Measurements from ENCODE around the gene RPP21. TPM values are rescaled to one million over a fixed set of nuclear protein-coding genes. Genes with fewer than 3 reads are reported as not detected.

Gene RPP21
- total RNA-seq, 1 experiment from 2014 or later: 64.0 TPM

GRCh38 chr6:30295837-30296236 is 49.1 kb upstream of the RPP21 start:
- H2AFZ ChIP-seq (ENCODE audit: low read length): no peak overlapping the region
- no peaks in the 10 kb centered on the region for H3K4me1 Mint-ChIP-seq

More at GRCh38 chr6:30295837-30296236, 49.1 kb upstream of the RPP21 start:
- DNase-seq: no peak
- no peak overlapping the region for H3K4ac ChIP-seq (ENCODE audit: low read depth, low read length)
- peaks cover 10% of the 10 kb centered on the region for H3K9me3 ChIP-seq (ENCODE audit: control insufficient read depth, low read depth, low read length)
- H2BK20ac ChIP-seq (ENCODE audit: low read depth, low read length, poor library complexity, severe bottlenecking): no peak overlapping the region
- no peak overlapping the region for H4K5ac ChIP-seq (ENCODE audit: insufficient read length, low read depth, low read length)
- no peak overlapping the region for H3T11ph ChIP-seq (ENCODE audit: low read length)
- H3K18ac ChIP-seq (ENCODE audit: insufficient read length, low read depth, low read length): no peak overlapping the region
- H2BK5ac ChIP-seq (ENCODE audit: insufficient read length, low read length): no peak overlapping the region
- peaks cover 85 to 97% (median 92%) of the 10 kb centered on the region in 3 experiments for H3K36me3 Mint-ChIP-seq (ENCODE audit: insufficient read depth in 1 of 3, low read depth in 3 of 3)
- peaks cover 2% of the 10 kb centered on the region; the same call in 1 of the 2 replicates for H3K27me3 Mint-ChIP-seq (ENCODE audit: low read depth)
- H3K79me2 ChIP-seq (ENCODE audit: insufficient read depth, low read length): no peaks in the 10 kb centered on the region
- no peaks in the 10 kb centered on the region for H3K4me1 ChIP-seq (ENCODE audit: insufficient read depth, low read length)
- no peak overlapping the region for H3K14ac ChIP-seq (ENCODE audit: insufficient read depth, low read length)
- H4K20me1 ChIP-seq (ENCODE audit: control insufficient read depth, insufficient read depth, insufficient read length): no peaks in the 10 kb centered on the region
- H2BK12ac ChIP-seq (ENCODE audit: insufficient read length, low read depth, low read length): no peak overlapping the region
- TF ChIP-seq CTCF (conservative IDR thresholded peaks at IDR 0.05): no peak
- H3K9ac ChIP-seq (ENCODE audit: extremely low read depth, insufficient read length, low read length): no peak overlapping the region
- no peak overlapping the region for H2AK5ac ChIP-seq (ENCODE audit: insufficient read length, low read length)
- H3K79me1 ChIP-seq (ENCODE audit: insufficient read depth, low read depth, low read length, poor library complexity, severe bottlenecking): no peaks in the 10 kb centered on the region
- no peak overlapping the region for H3K4me2 ChIP-seq (ENCODE audit: insufficient read depth, insufficient read length, low read length)
- WGBS (ENCODE audit: extremely low coverage, insufficient read length, low lambda C conversion rate): no CpG with 5 or more reads among the region's 2 CpGs
- no peak overlapping the region for H4K91ac ChIP-seq (ENCODE audit: insufficient read length, low read depth, low read length)
- H2BK15ac ChIP-seq (ENCODE audit: low read depth, low read length): no peak overlapping the region
- no peak overlapping the region for H3K4me3 Mint-ChIP-seq
- H3K27me3 ChIP-seq (ENCODE audit: insufficient read depth, low read length): no peaks in the 10 kb centered on the region
- H3K27ac ChIP-seq (ENCODE audit: insufficient read length, low read depth, low read length): no peak overlapping the region
- peaks cover 50 to 64% of the 10 kb centered on the region in 2 experiments for H3K9me3 Mint-ChIP-seq
- H4K8ac ChIP-seq (replicated peaks; ENCODE audit: insufficient read length, low read depth, low read length): no peak overlapping the region
- H2BK120ac ChIP-seq (ENCODE audit: low read depth, low read length, poor library complexity, severe bottlenecking): no peak overlapping the region
- no peaks in the 10 kb centered on the region for H3K23me2 ChIP-seq (ENCODE audit: insufficient read length, low read depth, low read length, poor library complexity, severe bottlenecking)
- no peak overlapping the region for H3K23ac ChIP-seq (ENCODE audit: insufficient read length, low read depth, low read length)
- H3K56ac ChIP-seq (ENCODE audit: insufficient read length, low read depth, low read length): no peak overlapping the region
- no peak overlapping the region for H3K27ac Mint-ChIP-seq
